HCT116 (cell line): ENCODE results near the gene KRT39. TPM values are rescaled to one million over a fixed set of nuclear protein-coding genes. Genes with fewer than 3 reads are reported as not detected.
A peak's percentile ranks its signal among the peaks of the same experiment; 100 is the strongest.

ENCODE experiments used
- ATAC-seq: fragments of 200-7000 bp; cut with Tn5 transposase; 2 replicates; pipeline ENCODE4 v1.9.1; 2020; ENCODE audit warnings: mild to moderate bottlenecking, moderate library complexity
- BruUV-seq: library from RNA; stranded (reverse); fragments of 400-500 nt; replicated peaks from 2 replicates; lab custom pipeline; 2021; lab: Mats Ljungman, UMichigan
- CTCF ChIA-PET: fragments of 300-600 bp; sonication (Branson Sonifier 250); formaldehyde crosslinking; loops from one replicate; lab custom pipeline; 2021; ENCODE audit warnings: antibody characterized with exemption; lab: Charles Lee
- POLR2A ChIA-PET: fragments of 300-600, 350-600 bp; sonication (Branson Sonifier 250); formaldehyde crosslinking; loops from one replicate; lab custom pipeline; 2021; ENCODE audit warnings: antibody characterized with exemption; lab: Charles Lee
- RAD21 ChIA-PET, 2 experiments: fragments of 300-600 bp; sonication (Branson Sonifier 250); formaldehyde crosslinking; loops; one replicate each; lab custom pipeline; 2023; ENCODE audit warnings: low total read pairs in 2 of 2; ENCODE audit not compliant: uncharacterized antibody in 2 of 2, unreplicated experiment in 2 of 2, low non-redundant PET in 1 of 2; lab: Charles Lee
- DNase-seq: peaks from one replicate; pipeline ENCODE4 v3.0.0-alpha.2; 2010; ENCODE audit warnings: low read depth, low spot score
- H2AFZ ChIP-seq: fragments of 200-600 bp; shearing (Covaris generic), sonication (generic); 2 replicates; pipeline ENCODE4 v1.6.1; 2017; ENCODE audit warnings: low read depth, mixed run types, mixed read lengths, antibody characterized with exemption, low read length; ENCODE audit not compliant: poor library complexity, severe bottlenecking
- H3K27ac ChIP-seq: 2 replicates; pipeline ENCODE4 v1.5.1; 2012; ENCODE audit warnings: low read depth, low read length
- H3K27me3 ChIP-seq: fragments of 200-600 bp; sonication (generic); 2 replicates; pipeline ENCODE4 v1.6.1; 2016; ENCODE audit warnings: mixed run types, low read length, mixed read lengths; ENCODE audit not compliant: insufficient read depth
- H3K36me3 ChIP-seq, 2 experiments: fragments of 200-500 bp in 1 of 2; fragments of 200-600 bp in 1 of 2; sonication (Bioruptor generic) in 1 of 2; sonication (generic) in 1 of 2; 2 replicates each; pipeline versions ENCODE4 v1.5.1 to v1.6.1; 2014 to 2016; ENCODE audit warnings: low read length in 2 of 2, inconsistent platforms in 1 of 2, mixed read lengths in 1 of 2, mixed run types in 1 of 2; ENCODE audit not compliant: insufficient read depth in 2 of 2, control insufficient read depth in 1 of 2
- H3K4me1 ChIP-seq, 2 experiments: fragments of 200-600 bp in 1 of 2; sonication (generic) in 1 of 2; 2 replicates each; pipeline versions ENCODE4 v1.5.1 to v1.6.1; 2012 to 2017; ENCODE audit warnings: low read length in 2 of 2, inconsistent platforms in 1 of 2, mild to moderate bottlenecking in 1 of 2, mixed read lengths in 1 of 2, mixed run types in 1 of 2, moderate library complexity in 1 of 2; ENCODE audit not compliant: insufficient read depth in 2 of 2, control insufficient read depth in 1 of 2
- H3K4me2 ChIP-seq: fragments of 200-600 bp; sonication (generic); 2 replicates; pipeline ENCODE4 v1.6.1; 2017; ENCODE audit warnings: mixed run types, low read length, mixed read lengths
- H3K4me3 ChIP-seq, 2 experiments: fragments of 200-600 bp in 1 of 2; sonication (generic) in 1 of 2; replicated peaks in 1 of 2; 2 replicates each; pipeline ENCODE4 v1.5.1; 2011 to 2016; ENCODE audit warnings: low read length in 2 of 2, control low read depth in 1 of 2, low read depth in 1 of 2, mild to moderate bottlenecking in 1 of 2, mixed read lengths in 1 of 2, mixed run types in 1 of 2
- H3K79me2 ChIP-seq: fragments of 200-600 bp; sonication (generic); 2 replicates; pipeline ENCODE4 v1.6.1; 2017; ENCODE audit warnings: mild to moderate bottlenecking, mixed run types, low read length, moderate library complexity, mixed read lengths; ENCODE audit not compliant: insufficient read depth
- H3K9ac ChIP-seq: fragments of 200-600 bp; sonication (generic); 2 replicates; pipeline ENCODE4 v1.6.1; 2016; ENCODE audit warnings: low read length, mixed read lengths
- H3K9me2 ChIP-seq: fragments of 200-600 bp; sonication (generic), shearing (Covaris generic); 2 replicates; pipeline ENCODE4 v1.6.1; 2017; ENCODE audit warnings: mixed run types, mild to moderate bottlenecking, moderate library complexity; ENCODE audit not compliant: insufficient read depth
- H3K9me3 ChIP-seq, 2 experiments: fragments of 200-500 bp in 1 of 2; fragments of 200-600 bp in 1 of 2; sonication (Bioruptor generic) in 1 of 2; sonication (generic) in 1 of 2; 2 replicates each; pipeline ENCODE4 v1.6.1; 2014 to 2017; ENCODE audit warnings: low read length in 2 of 2, mixed read lengths in 2 of 2, inconsistent platforms in 1 of 2, low read depth in 1 of 2, mild to moderate bottlenecking in 1 of 2, mixed run types in 1 of 2, moderate library complexity in 1 of 2; ENCODE audit not compliant: control insufficient read depth in 1 of 2, insufficient read depth in 1 of 2
- H4K20me1 ChIP-seq: fragments of 200-600 bp; sonication (generic), shearing (Covaris generic); 2 replicates; pipeline ENCODE4 v1.6.1; 2017; ENCODE audit warnings: mixed run types, mild to moderate bottlenecking, moderate library complexity; ENCODE audit not compliant: insufficient read depth
- ATF3 ChIP-seq: IDR thresholded peaks from 2 replicates; pipeline ENCODE4 v1.6.1; 2012
- CBX3 ChIP-seq: IDR thresholded peaks from 2 replicates; pipeline ENCODE4 v1.6.1; 2012; ENCODE audit warnings: low read depth
- CEBPB ChIP-seq: IDR thresholded peaks from 2 replicates; pipeline ENCODE4 v1.6.1; 2012; ENCODE audit warnings: low read depth
- EGR1 ChIP-seq: IDR thresholded peaks from 2 replicates; pipeline ENCODE4 v1.6.1; 2012; ENCODE audit warnings: low read depth
- JUND ChIP-seq: IDR thresholded peaks from 2 replicates; pipeline ENCODE4 v1.6.1; 2012
- POLR2AphosphoS5 ChIP-seq: IDR thresholded peaks from 2 replicates; pipeline ENCODE4 v1.6.1; 2011; ENCODE audit warnings: mild to moderate bottlenecking, low read depth, low read length, moderate library complexity
- RAD21 ChIP-seq: IDR thresholded peaks from 2 replicates; pipeline ENCODE4 v1.6.1; 2012; ENCODE audit warnings: low read depth, mild to moderate bottlenecking
- SP1 ChIP-seq: IDR thresholded peaks from 2 replicates; pipeline ENCODE4 v1.6.1; 2012; ENCODE audit warnings: low read depth
- TCF7L2 ChIP-seq: IDR thresholded peaks from 2 replicates; pipeline ENCODE4 v1.7.0; 2011; ENCODE audit warnings: borderline replicate concordance, inconsistent platforms; ENCODE audit not compliant: insufficient read depth, insufficient read length; ENCODE audit errors: extremely low read depth
- YY1 ChIP-seq: IDR thresholded peaks from 2 replicates; pipeline ENCODE4 v1.6.1; 2011; ENCODE audit warnings: low read length, low read depth, moderate library complexity, mild to moderate bottlenecking; ENCODE audit not compliant: insufficient replicate concordance; ENCODE audit errors: extremely low read depth
- intact Hi-C: fragments of 100-400 bp; cut with micrococcal nuclease; formaldehyde crosslinking; loops from 2 replicates; pipeline ENCODE4 v1.10.0; 2022
- total RNA-seq: library from RNA; stranded (reverse); gene quantifications from one replicate; pipeline ENCODE4 v1.2.1, GENCODE V29; 2021; ENCODE audit not compliant: unreplicated experiment
- TF ChIP-seq, protein P1 (sequence below): IDR thresholded peaks from 2 replicates; pipeline ENCODE4 v1.6.1; 2011; ENCODE audit warnings: mild to moderate bottlenecking, low read length, moderate library complexity; ENCODE audit not compliant: insufficient replicate concordance; ENCODE audit errors: extremely low read depth
- TF ChIP-seq, protein P2 (sequence below): IDR thresholded peaks from 2 replicates; pipeline ENCODE4 v1.6.1; 2012

Gene KRT39
- total RNA-seq, 1 experiment from 2014 or later = not detected

DNA sequence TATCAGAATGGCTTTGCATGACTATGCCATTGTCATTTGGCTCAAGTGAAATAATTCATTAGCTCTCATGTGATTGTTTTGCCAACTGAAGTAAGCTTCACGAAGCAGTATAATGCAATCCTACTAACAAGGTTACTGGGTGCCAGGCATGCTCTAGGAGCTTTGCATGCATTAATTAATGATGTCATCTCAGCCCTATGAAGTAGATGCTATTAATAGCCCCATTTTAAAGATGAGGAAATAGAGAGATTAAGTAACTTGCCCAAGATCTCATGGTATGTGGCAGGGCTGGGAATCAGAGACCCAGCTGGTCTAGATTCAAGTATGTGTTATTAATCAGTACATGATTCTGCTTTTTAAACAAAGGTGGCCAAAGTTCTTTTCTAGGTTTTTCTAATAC, 14.1 kb downstream of the KRT39 start (continued):
- TF ChIP-seq, protein P1, sequence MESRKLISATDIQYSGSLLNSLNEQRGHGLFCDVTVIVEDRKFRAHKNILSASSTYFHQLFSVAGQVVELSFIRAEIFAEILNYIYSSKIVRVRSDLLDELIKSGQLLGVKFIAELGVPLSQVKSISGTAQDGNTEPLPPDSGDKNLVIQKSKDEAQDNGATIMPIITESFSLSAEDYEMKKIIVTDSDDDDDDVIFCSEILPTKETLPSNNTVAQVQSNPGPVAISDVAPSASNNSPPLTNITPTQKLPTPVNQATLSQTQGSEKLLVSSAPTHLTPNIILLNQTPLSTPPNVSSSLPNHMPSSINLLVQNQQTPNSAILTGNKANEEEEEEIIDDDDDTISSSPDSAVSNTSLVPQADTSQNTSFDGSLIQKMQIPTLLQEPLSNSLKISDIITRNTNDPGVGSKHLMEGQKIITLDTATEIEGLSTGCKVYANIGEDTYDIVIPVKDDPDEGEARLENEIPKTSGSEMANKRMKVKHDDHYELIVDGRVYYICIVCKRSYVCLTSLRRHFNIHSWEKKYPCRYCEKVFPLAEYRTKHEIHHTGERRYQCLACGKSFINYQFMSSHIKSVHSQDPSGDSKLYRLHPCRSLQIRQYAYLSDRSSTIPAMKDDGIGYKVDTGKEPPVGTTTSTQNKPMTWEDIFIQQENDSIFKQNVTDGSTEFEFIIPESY = no peak

- ChIA-PET CTCF (no interaction called here), POLR2A (interaction anchor here (0.8 to 1.6 kb wide), 6 partner anchors 16 to 738 kb away, joined by 3 to 4 read pairs (median 3); partner anchors contain the start of gene KRT19), RAD21 (no interaction called here)
- BruUV-seq = no TSS peak
- no peak overlapping the region for H2AFZ ChIP-seq
- H3K4me3 ChIP-seq = no peak overlapping the region
- no peaks in the 10 kb centered on the region for H3K9me3 ChIP-seq
- peak overlapping the region; percentile 63 for H3K9ac ChIP-seq
- TF ChIP-seq POLR2AphosphoS5 (peak; percentile 7; the same call in 1 of the 2 replicates), EGR1 (no peak)
- peak overlapping the region; percentile 99 for H3K27ac ChIP-seq
- no peaks in the 10 kb centered on the region for H3K27me3 ChIP-seq
- no peaks in the 10 kb centered on the region for H3K9me2 ChIP-seq
- H3K4me2 ChIP-seq = peak overlapping the region; percentile 55
- no peaks in the 10 kb centered on the region for H4K20me1 ChIP-seq
- intact Hi-C loops = no loop called here
- ATAC-seq (no peak), DNase-seq (no peak)
- H3K79me2 ChIP-seq = no peaks in the 10 kb centered on the region
- peaks cover 79 to 98% of the 10 kb centered on the region in 2 experiments for H3K4me1 ChIP-seq
- no peaks in the 10 kb centered on the region for H3K36me3 ChIP-seq
Observed at GRCh38 chr17:40952154-40952553, 14.6 kb downstream of the KRT39 start.

- Histone ChIP-seq H3K27ac (peak overlapping the region; percentile 99), H3K9ac (peak overlapping the region; percentile 63), H4K20me1 (no peaks in the 10 kb centered on the region), H3K4me3 (no peak overlapping the region), H3K9me3 (no peaks in the 10 kb centered on the region), H3K27me3 (no peaks in the 10 kb centered on the region), H3K4me2 (peak overlapping the region; percentile 55), H3K9me2 (no peaks in the 10 kb centered on the region), H3K4me1 (peaks cover 74 to 98% of the 10 kb centered on the region in 2 experiments), H3K36me3 (no peaks in the 10 kb centered on the region), H2AFZ (no peak overlapping the region), H3K79me2 (no peaks in the 10 kb centered on the region)
- DNase-seq (peak; percentile 97), ATAC-seq (peak; percentile 86)
- POLR2A ChIA-PET = interaction anchor here (1.0 kb wide), 1 partner anchor 577 kb away, joined by 3 read pairs; the partner anchor contains the start of gene KRT19
- no TSS peak for BruUV-seq
- intact Hi-C loops = no loop called here
- CTCF ChIA-PET = no interaction called here
- RAD21 ChIA-PET = no interaction called here
- TF ChIP-seq ATF3 (peak; percentile 78; the same call in 1 of the 2 replicates), RAD21 (peak; percentile 44; the same call in 1 of the 2 replicates), SP1 (peak; percentile 99), TCF7L2 (peak; percentile 99), CEBPB (peak; percentile 92), EGR1 (peak; percentile 46; the same call in 1 of the 2 replicates), YY1 (peak; percentile 46), JUND (peak; percentile 98), CBX3 (peak; percentile 85)
- TF ChIP-seq, protein P1 = peak; percentile 32
- TF ChIP-seq, protein P2, sequence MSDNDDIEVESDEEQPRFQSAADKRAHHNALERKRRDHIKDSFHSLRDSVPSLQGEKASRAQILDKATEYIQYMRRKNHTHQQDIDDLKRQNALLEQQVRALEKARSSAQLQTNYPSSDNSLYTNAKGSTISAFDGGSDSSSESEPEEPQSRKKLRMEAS = peak; percentile 32
Observed at GRCh38 chr17:40951011-40951622, 15.6 kb downstream of the KRT39 start.
